CD14-positive monocyte (primary cell): Measurements from ENCODE around the gene ATRN. TPM values are rescaled to one million over a fixed set of nuclear protein-coding genes. Genes with fewer than 3 reads are reported as not detected.

ENCODE experiments used
- DNase-seq, 3 donors: peaks; one replicate each; pipeline ENCODE4 v3.0.0-alpha.2; 2011 to 2022
- H2AFZ ChIP-seq: 2 replicates; pipeline ENCODE4 v1.6.0; 2012; ENCODE audit warnings: mild to moderate bottlenecking, low read depth, low read length, inconsistent platforms; ENCODE audit not compliant: insufficient read depth, poor library complexity, severe bottlenecking
- H3K27ac ChIP-seq, 2 donors: 1 replicate in 1 of 2; 2 replicates in 1 of 2; pipeline ENCODE4 v1.5.1; 2012 to 2013; ENCODE audit warnings: low read length in 2 of 2, control low read depth in 1 of 2, inconsistent platforms in 1 of 2, low read depth in 1 of 2, mild to moderate bottlenecking in 1 of 2
- H3K27me3 ChIP-seq, 2 donors: one replicate each; pipeline versions ENCODE4 v1.6.0 to v1.6.1; 2011 to 2013; ENCODE audit warnings: low read length in 2 of 2; ENCODE audit not compliant: control insufficient read depth in 2 of 2, insufficient read depth in 2 of 2
- H3K36me3 ChIP-seq, 2 donors: replicated peaks in 1 of 2; 1 replicate in 1 of 2; 2 replicates in 1 of 2; pipeline versions ENCODE4 v1.5.1 to v1.6.1; 2012 to 2013; ENCODE audit warnings: low read length in 2 of 2, control low read depth in 1 of 2, inconsistent platforms in 1 of 2, mild to moderate bottlenecking in 1 of 2; ENCODE audit not compliant: insufficient read depth in 2 of 2, control insufficient read depth in 1 of 2
- H3K4me1 ChIP-seq, 2 donors: 1 replicate in 1 of 2; 2 replicates in 1 of 2; pipeline versions ENCODE4 v1.5.1 to v1.6.1; 2012 to 2013; ENCODE audit warnings: low read length in 2 of 2, control low read depth in 1 of 2, inconsistent platforms in 1 of 2, mild to moderate bottlenecking in 1 of 2, moderate library complexity in 1 of 2; ENCODE audit not compliant: insufficient read depth in 2 of 2, control insufficient read depth in 1 of 2
- H3K4me2 ChIP-seq: replicated peaks from 2 replicates; pipeline ENCODE3; 2012; ENCODE audit warnings: low read length, moderate library complexity, mild to moderate bottlenecking; ENCODE audit not compliant: poor library complexity, severe bottlenecking; ENCODE audit errors: extremely low read depth
- H3K4me3 ChIP-seq, 3 experiments: fragments of 200-600 bp in 1 of 3; sonication (generic) in 1 of 3; replicated peaks in 1 of 3; 1 replicate in 2 of 3; 2 replicates in 1 of 3; pipeline ENCODE4 v1.5.1; 2011 to 2013; ENCODE audit warnings: low read length in 3 of 3, mild to moderate bottlenecking in 3 of 3, control low read depth in 2 of 3, low read depth in 2 of 3, inconsistent platforms in 1 of 3, moderate library complexity in 1 of 3
- H3K79me2 ChIP-seq: 2 replicates; pipeline ENCODE4 v1.6.0; 2012; ENCODE audit warnings: mild to moderate bottlenecking, control low read depth, inconsistent platforms, low read length, moderate library complexity; ENCODE audit not compliant: insufficient read depth
- H3K9ac ChIP-seq: 2 replicates; pipeline ENCODE4 v1.6.0; 2017; ENCODE audit warnings: low read length, mild to moderate bottlenecking; ENCODE audit not compliant: insufficient read depth, poor library complexity, severe bottlenecking
- H3K9me3 ChIP-seq, 2 donors: replicated peaks in 1 of 2; 1 replicate in 1 of 2; 2 replicates in 1 of 2; pipeline versions ENCODE4 v1.5.1 to v1.6.1; 2012 to 2013; ENCODE audit warnings: low read length in 2 of 2, control low read depth in 1 of 2; ENCODE audit not compliant: control insufficient read depth in 1 of 2, insufficient read depth in 1 of 2
- H4K20me1 ChIP-seq: 2 replicates; pipeline ENCODE4 v1.6.0; 2012; ENCODE audit warnings: mild to moderate bottlenecking, low read length, control low read depth, moderate library complexity; ENCODE audit not compliant: insufficient read depth
- H3K27ac Mint-ChIP-seq, 7 donors: one replicate each; pipeline ENCODE4 v1.8.0; 2020; ENCODE audit warnings: mild to moderate bottlenecking in 7 of 7, mixed read lengths in 7 of 7, moderate library complexity in 6 of 7, inconsistent platforms in 2 of 7
- H3K27me3 Mint-ChIP-seq, 3 donors: one replicate each; pipeline ENCODE4 v1.8.0; 2021 to 2022; ENCODE audit warnings: low read depth in 3 of 3, mild to moderate bottlenecking in 3 of 3, mixed read lengths in 3 of 3, moderate library complexity in 3 of 3, inconsistent platforms in 1 of 3
- H3K36me3 Mint-ChIP-seq, 2 donors: one replicate each; pipeline ENCODE4 v1.8.0; 2020; ENCODE audit warnings: mixed read lengths in 2 of 2, inconsistent platforms in 1 of 2, mild to moderate bottlenecking in 1 of 2
- H3K4me1 Mint-ChIP-seq: one replicate; pipeline ENCODE4 v1.8.0; 2020; ENCODE audit warnings: mild to moderate bottlenecking, mixed read lengths
- H3K4me3 Mint-ChIP-seq, 2 donors: one replicate each; pipeline ENCODE4 v1.8.0; 2020; ENCODE audit warnings: mild to moderate bottlenecking in 2 of 2, mixed read lengths in 2 of 2, moderate library complexity in 1 of 2
- H3K9me3 Mint-ChIP-seq, 7 donors: one replicate each; pipeline ENCODE4 v1.8.0; 2020 to 2022; ENCODE audit warnings: mixed read lengths in 7 of 7, mild to moderate bottlenecking in 6 of 7, moderate library complexity in 6 of 7, inconsistent platforms in 2 of 7
- CTCF ChIP-seq: fragments of 200-600 bp; IDR thresholded peaks from one replicate; pipeline ENCODE4 v1.8.0; 2022; ENCODE audit warnings: antibody characterized with exemption, mild to moderate bottlenecking
- WGBS: methylation state at CpG from one replicate; pipeline ENCODE4 v1.1.5; 2013; ENCODE audit warnings: missing lambda C conversion rate; ENCODE audit not compliant: insufficient coverage; 5-methylcytosine and 5-hydroxymethylcytosine counted together
- intact Hi-C, 2 donors: fragments of 100-400 bp; cut with micrococcal nuclease; formaldehyde crosslinking; loops; one replicate each; pipeline versions ENCODE4 v1.15.0 to v1.15.1; 2023
- polyA plus RNA-seq, 3 donors: library from polyadenylated mRNA; depleted of rRNA in 1 of 3; unstranded in 2 of 3; stranded (reverse) in 1 of 3; fragments of 300-500 nt in 2 of 3; fragments of >200 nt in 1 of 3; fragmentation: Illumina TruSeq in 2 of 3; gene quantifications; 1 replicate in 2 of 3; 2 replicates in 1 of 3; pipeline ENCODE4 v1.2.3, GENCODE V29; 2012 to 2021

The ATRN gene
- polyA plus RNA-seq, 3 donors, result 10.2 to 17.4 (median 11.5) TPM

- H3K27ac Mint-ChIP-seq, result no peak overlapping the region
- Histone ChIP-seq H4K20me1 (no peaks in the 10 kb centered on the region), H2AFZ (no peak overlapping the region), H3K4me2 (no peak overlapping the region), H3K27ac (no peak overlapping the region), H3K79me2 (no peaks in the 10 kb centered on the region), H3K36me3 (no peaks in the 10 kb centered on the region), H3K27me3 (peaks cover 21 to 40% of the 10 kb centered on the region in 2 donors), H3K4me1 (peaks cover 10 to 21% of the 10 kb centered on the region in 2 donors), H3K9me3 (no peaks in the 10 kb centered on the region), H3K4me3 (no peak overlapping the region), H3K9ac (no peak overlapping the region)
- intact Hi-C loops, result no loop called here
- H3K9me3 Mint-ChIP-seq, result peaks cover 0 to 7% (median 0%) of the 10 kb centered on the region in 7 donors
- DNase-seq, result no peak
- TF ChIP-seq CTCF, result no peak
- H3K4me1 Mint-ChIP-seq, result peaks cover 17% of the 10 kb centered on the region
- H3K4me3 Mint-ChIP-seq, result peak overlapping the region in 1 of 2 donors; percentile 74
- H3K27me3 Mint-ChIP-seq, result peaks cover 39 to 61% (median 54%) of the 10 kb centered on the region in 3 donors
- 76% methylated on average over 7 of the region's 12 CpGs for WGBS
- H3K36me3 Mint-ChIP-seq, result peaks cover 0 to 4% of the 10 kb centered on the region in 2 donors
Measured at GRCh38 chr20:3661814-3662665, 191.2 kb downstream of the ATRN start.

GRCh38 chr20:3663031-3663701 lies 192.3 kb downstream of the ATRN start, which contains the start of gene GFRA4:
TSS of gene GFRA4 (minus strand) at chr20:3663399. CDS start at chr20:3663399, 0 bp downstream.
- no peak for DNase-seq
- WGBS, result 82% methylated on average over 11 of the region's 19 CpGs
- Histone ChIP-seq H3K9me3 (no peaks in the 10 kb centered on the region), H3K79me2 (no peaks in the 10 kb centered on the region), H3K4me1 (peaks cover 10 to 21% of the 10 kb centered on the region in 2 donors), H3K36me3 (no peaks in the 10 kb centered on the region), H3K4me3 (no peak within 1 kb of the TSS), H3K9ac (no peak within 1 kb of the TSS), H3K4me2 (no peak within 1 kb of the TSS), H3K27me3 (peaks cover 21 to 37% of the 10 kb centered on the region in 2 donors), H4K20me1 (no peaks in the 10 kb centered on the region), H3K27ac (no peak within 1 kb of the TSS), H2AFZ (no peak within 1 kb of the TSS)
- intact Hi-C loops, result no loop called here
- peaks cover 0 to 7% (median 0%) of the 10 kb centered on the region in 7 donors for H3K9me3 Mint-ChIP-seq
- H3K27ac Mint-ChIP-seq, result peak within 1 kb of the TSS in 1 of 7 donors; percentile 35
- no peak for TF ChIP-seq CTCF
- H3K4me3 Mint-ChIP-seq, result peak within 1 kb of the TSS in 1 of 2 donors; percentile 74
- peaks cover 40 to 57% (median 51%) of the 10 kb centered on the region in 3 donors for H3K27me3 Mint-ChIP-seq
- peaks cover 0 to 4% of the 10 kb centered on the region in 2 donors for H3K36me3 Mint-ChIP-seq
- H3K4me1 Mint-ChIP-seq, result peaks cover 17% of the 10 kb centered on the region
